ENCODE measurements around the gene NR2F1-AS1. TPM values are rescaled to one million over a fixed set of nuclear protein-coding genes. Genes with fewer than 3 reads are reported as not detected.

Gene NR2F1-AS1
- total and polyA plus RNA-seq, 2 of the 4 experiments (the other 2 are of a cell fraction) = 12.5 to 12.8 TPM

GRCh38 chr5:93406971-93407401 is 174.0 kb downstream of the NR2F1-AS1 start:
- Histone ChIP-seq H3K18ac (ENCODE audit: low read depth, low read length) (no peak overlapping the region), H3K9me1 (ENCODE audit: insufficient read depth, low read length) (no peaks in the 10 kb centered on the region), H4K20me1 (ENCODE audit: insufficient read depth, low read length) (no peaks in the 10 kb centered on the region), H2AFZ (replicated peaks; ENCODE audit: low read length, poor library complexity) (no peak overlapping the region), H4K91ac (ENCODE audit: insufficient read depth, low read depth, low read length) (no peak overlapping the region), H3K23ac (ENCODE audit: low read depth, low read length) (no peak overlapping the region), H3K36me3 (ENCODE audit: control insufficient read depth, insufficient read depth, low read length) (0 out of 2 replicates have a peak, but pooled peaks cover 2% of the 10 kb centered on the region), H4K8ac (ENCODE audit: low read depth in 2 of 2, low read length in 2 of 2) (no peak overlapping the region), H3K9me3 (ENCODE audit: control insufficient read depth, insufficient read depth, low read length) (peaks cover 3% of the 10 kb centered on the region; the same call in 1 of the 2 replicates), H3K4me2 (ENCODE audit: low read depth, low read length) (no peak overlapping the region), H2AK5ac (ENCODE audit: low read depth, low read length) (no peak overlapping the region), H3K4me3 (ENCODE audit: insufficient read depth, low read depth, low read length) (no peak overlapping the region), H3K14ac (replicated peaks; ENCODE audit: low read depth, low read length) (no peak overlapping the region), H3K56ac (ENCODE audit: extremely low read depth, insufficient read depth, low read length) (no peak overlapping the region), H2BK5ac (ENCODE audit: low read depth, low read length, poor library complexity, severe bottlenecking) (no peak overlapping the region), H3K4me1 (ENCODE audit: control insufficient read depth, insufficient read depth, low read length) (peaks cover 2% of the 10 kb centered on the region), H2AK9ac (replicated peaks; ENCODE audit: low read depth, low read length, poor library complexity) (no peak overlapping the region), H4K5ac (ENCODE audit: low read depth, low read length) (no peak overlapping the region), H2BK120ac (ENCODE audit: low read depth, low read length) (no peak overlapping the region), H3K4ac (ENCODE audit: low read depth, low read length) (no peak overlapping the region), H3K27me3 (ENCODE audit: control insufficient read depth, insufficient read depth, low read length) (no peaks in the 10 kb centered on the region), H3K79me1 (ENCODE audit: low read depth in 1 of 2, low read length in 2 of 2) (no peaks in the 10 kb centered on the region), H3K9ac (ENCODE audit: low read depth, low read length) (no peak overlapping the region), H3K27ac (ENCODE audit: insufficient read depth, low read length) (no peak overlapping the region), H2BK20ac (ENCODE audit: low read depth, low read length) (no peak overlapping the region), H2BK15ac (ENCODE audit: low read depth, low read length) (no peak overlapping the region)
- dilution Hi-C loops (cut with HindIII; ENCODE audit: low sequenced_read_pairs, unreplicated experiment) (no loop called here), intact Hi-C loops (cut with micrococcal nuclease) (loop anchor here (10.0 kb wide), 1 partner anchor 272 kb away; no protein-coding TSS in a partner anchor), in situ Hi-C loops (cut with MboI; ENCODE audit: low sequenced_read_pairs) (no loop called here)
- ChIA-PET CTCF (interaction anchor here (1.6 kb wide), 1 partner anchor 10 kb away, joined by 4 read pairs; no protein-coding TSS in a partner anchor), POLR2A (ENCODE audit: unreplicated experiment) (no interaction called here)
- ATAC-seq (ENCODE audit: low read depth) (no peak), DNase-seq (no peak)
- TF ChIP-seq CTCF (conservative IDR thresholded peaks at IDR 0.05; ENCODE audit: low read depth, low read length) = no peak
- no peak for TF ChIP-seq MAFK (IDR thresholded peaks at IDR 0.05; ENCODE audit: low read depth, low read length)
- no peak for TF ChIP-seq RAD21 (IDR thresholded peaks at IDR 0.05; ENCODE audit: low read length)
- no peak for TF ChIP-seq POLR2A (IDR thresholded peaks at IDR 0.05; ENCODE audit: low read depth, low read length)
- TF ChIP-seq MAZ (IDR thresholded peaks at IDR 0.05; ENCODE audit: borderline replicate concordance, low read depth, low read length) = no peak
- no peak for TF ChIP-seq BHLHE40 (IDR thresholded peaks at IDR 0.05; ENCODE audit: low read depth, low read length)
- TF ChIP-seq ELK1 (IDR thresholded peaks at IDR 0.05; ENCODE audit: borderline replicate concordance, low read depth, low read length) = no peak
- TF ChIP-seq CHD1 (IDR thresholded peaks at IDR 0.05; ENCODE audit: low read depth, low read length) = no peak
- no peak for TF ChIP-seq RCOR1 (IDR thresholded peaks at IDR 0.05; ENCODE audit: insufficient replicate concordance, low read length)
- WGBS, 2 experiments (ENCODE audit: extremely low coverage in 2 of 2, insufficient read length in 1 of 2) = no CpG with 5 or more reads among the region's 5 CpGs
- no TSS peak for BruUV-seq (replicated peaks)

All from IMR-90 (cell line).